ENCODE results near the gene WDFY4.

Gene WDFY4

DNA sequence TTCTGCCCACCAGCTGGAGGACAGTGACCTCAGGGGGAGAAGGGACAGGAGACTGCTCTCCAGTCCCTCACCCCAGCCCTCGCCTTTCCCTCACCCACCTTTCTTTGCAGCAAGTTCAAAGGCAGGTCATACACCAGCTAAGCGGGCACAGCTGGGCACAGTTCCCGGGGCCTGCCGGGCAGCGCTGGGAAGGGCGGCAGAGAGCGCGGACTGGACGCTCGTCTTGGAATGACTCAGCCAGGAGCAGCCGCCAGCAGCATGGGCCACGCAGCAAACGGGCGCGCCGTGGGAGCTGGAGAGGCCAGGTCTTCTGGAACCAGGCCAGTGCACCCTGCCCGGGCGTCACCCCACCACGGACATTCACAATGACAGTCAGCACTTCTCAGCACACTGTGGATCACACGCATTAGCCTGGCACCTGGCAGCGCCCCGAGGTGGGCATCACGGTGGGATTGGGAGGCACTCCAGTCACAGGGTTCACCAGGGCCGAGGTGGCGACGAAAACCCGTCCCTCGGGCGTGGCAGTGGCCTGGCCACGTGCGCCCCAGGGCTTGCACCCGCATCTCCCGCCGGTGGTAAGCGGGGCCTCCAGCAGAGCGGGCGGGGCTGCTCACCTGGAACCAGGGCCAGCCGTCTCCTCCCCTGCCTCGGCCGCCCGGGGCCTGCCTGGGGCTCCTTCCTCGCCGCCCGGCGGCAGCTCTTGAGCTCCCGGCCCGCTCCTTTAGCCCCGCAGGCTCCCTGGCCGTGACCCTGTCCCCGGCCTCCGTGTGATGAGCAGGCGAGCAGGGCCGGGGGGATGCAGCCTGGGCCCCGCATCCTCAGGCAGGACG is 29.0 kb upstream of the WDFY4 start:
- DNase-seq (ENCODE audit: low read depth) = no peak

DNA sequence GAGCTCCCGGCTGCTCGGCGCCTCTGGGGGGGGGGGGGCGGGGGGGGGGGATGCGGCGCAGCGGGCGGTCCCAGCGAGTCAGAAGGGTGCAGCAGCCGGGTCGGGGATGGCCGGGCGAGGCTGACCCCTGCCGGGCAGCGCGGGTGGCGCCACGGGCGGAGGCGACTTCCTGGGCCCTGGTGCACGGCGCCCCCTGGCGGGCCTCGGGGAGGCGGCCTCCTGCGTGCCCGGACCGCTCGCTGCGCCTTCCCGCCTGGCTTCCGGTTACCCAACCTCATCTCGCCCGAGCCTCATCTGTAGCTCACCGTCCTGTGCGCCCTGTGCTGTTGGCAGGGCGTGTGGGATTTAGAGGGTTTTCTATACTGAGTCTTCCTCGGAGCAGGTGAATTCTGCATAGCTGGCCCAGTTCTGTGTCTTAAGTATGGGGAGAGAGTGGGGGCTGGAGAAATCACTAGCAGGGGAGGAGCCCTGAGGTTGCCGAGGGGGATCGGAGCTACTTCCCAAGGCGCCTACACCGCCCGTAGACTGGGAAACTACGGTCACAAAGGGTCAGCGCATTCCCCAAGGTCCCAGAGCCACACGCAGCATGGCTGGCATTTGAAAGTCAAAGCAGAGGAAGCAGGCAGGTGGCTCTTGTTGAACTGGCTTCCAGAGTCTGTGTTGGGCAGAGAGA is 28.3 kb upstream of the WDFY4 start:
- peak; percentile 58 for DNase-seq (ENCODE audit: low read depth)

DNA sequence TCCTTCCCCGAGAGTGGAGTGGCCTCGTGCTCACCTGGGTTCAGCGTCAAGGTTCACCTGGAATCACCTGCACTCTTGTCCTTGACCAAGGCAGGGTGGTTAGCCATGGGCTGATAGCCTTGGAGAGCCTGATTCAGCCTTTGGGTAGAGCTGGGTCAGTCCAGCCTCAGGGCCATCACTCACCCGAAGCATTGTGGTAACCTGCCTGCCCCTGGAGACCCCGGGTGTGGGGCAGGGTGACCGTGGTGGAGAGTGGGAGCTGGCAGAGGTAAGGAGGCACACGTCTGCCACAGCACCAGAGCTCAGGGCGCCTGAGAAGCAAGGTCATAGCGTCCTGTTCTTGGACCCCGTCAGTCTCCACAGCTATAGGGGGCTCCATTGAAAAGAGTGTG is 27.8 kb upstream of the WDFY4 start:
- DNase-seq (ENCODE audit: low read depth) = no peak

DNA sequence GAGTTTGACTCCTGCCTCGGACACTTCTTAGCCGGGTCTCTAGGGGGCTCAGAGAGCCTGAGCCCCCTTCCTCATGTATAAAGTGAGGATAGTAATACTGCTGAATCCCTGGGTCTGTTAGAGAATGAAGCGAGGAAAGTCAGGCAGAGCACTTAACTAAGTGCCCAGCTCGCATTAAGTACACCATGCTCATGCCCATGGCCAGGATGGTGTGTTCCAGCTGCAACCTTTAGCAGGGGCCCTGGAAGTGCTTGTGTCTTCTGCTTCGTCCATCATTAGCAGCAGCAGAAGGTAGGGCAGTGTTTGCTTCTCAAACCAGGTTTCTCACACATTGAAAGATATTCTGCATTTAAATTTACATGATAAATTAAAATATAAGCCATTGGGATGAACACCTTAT is 27.3 kb upstream of the WDFY4 start:
- no peak for DNase-seq (ENCODE audit: low read depth)

DNA sequence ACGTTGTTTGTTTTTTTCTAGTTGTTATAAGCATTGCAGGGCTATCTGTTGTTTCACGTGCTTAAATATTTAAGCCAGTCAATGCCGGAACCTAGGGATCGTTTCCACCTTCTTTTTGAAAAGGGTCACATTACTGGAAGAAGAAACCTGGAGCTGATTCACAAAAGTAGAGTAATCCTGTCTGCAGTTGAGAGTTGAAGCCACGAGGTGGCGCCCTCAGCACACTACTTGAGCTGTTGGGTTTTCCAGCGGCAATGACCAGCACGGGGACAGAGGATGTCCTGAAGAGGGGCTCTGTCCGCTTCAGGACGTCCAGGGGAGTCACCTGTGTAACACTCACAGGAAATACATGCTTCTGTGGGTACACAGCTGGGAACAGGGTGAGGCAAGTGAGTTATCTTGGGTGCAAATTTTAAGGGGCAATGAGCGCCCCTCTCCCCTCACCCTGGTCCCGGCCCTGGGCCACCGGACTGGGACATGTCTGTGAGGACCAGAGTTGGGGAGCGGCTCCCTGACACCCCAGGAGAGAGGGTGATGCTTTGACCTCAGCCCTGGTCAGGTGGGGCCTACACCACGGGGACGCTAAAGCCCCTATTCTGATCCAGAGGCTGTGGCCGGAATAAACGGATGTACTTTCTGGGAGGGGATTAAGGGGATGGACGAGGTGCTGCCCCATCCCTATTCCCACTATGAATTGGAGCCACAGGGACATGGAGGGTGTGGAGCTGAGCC is 26.3 kb upstream of the WDFY4 start:
- peak; percentile 35 for DNase-seq (ENCODE audit: low read depth)

DNA sequence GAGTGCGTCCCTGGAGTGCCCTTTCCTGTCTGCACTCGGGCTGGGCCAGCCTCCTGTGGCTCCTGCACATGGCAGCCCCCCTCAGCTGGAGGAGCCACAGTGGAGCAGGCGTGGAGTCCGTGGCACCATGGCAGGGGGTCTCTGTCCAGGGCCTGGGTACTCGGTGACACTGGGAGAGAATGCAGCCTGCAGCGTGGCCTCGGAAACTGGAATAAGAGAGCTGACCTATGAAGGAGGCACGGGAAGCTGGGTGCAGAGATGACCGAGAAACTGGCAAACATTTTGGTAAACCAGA is 25.8 kb upstream of the WDFY4 start:
- no peak for DNase-seq (ENCODE audit: low read depth)

DNA sequence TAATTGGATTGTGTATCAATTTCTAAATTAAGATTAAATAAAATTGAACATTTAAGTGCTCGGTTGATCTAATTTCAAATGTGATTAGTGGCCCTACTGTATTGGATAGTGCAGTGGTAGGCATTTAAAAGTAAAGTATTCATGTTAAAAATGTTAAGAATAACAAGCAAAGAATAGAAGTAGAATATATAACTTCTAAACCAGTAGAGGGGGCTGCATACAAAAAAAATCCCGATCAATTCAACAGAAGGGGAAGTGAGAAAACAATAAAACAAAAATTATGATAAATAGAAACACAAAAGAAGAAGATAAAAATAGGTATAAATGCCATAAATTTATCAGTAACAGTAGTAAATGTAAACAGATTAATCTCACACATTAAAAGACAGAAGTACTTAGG is 24.9 kb upstream of the WDFY4 start:
- DNase-seq (ENCODE audit: low read depth) = no peak

DNA sequence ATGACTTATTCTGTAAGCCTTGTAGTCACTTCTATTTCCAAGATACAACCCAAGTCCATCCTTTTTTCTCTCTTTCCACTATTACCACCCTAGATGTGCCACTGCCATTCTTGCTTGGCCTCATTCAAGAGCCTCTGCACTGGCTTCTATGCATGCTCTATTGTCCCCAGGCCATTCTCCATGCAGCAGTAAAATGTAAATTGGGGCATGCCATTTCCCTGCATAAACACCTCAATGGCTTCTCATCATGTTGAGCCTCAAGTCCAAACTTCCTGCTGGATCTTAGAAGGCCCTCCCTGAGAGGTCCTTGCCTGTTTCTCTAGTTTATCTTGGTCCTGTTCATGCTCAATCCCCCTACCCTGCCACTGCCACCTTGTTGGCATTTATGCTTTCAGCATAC is 23.2 kb upstream of the WDFY4 start:
- no peak for DNase-seq (ENCODE audit: low read depth)

DNA sequence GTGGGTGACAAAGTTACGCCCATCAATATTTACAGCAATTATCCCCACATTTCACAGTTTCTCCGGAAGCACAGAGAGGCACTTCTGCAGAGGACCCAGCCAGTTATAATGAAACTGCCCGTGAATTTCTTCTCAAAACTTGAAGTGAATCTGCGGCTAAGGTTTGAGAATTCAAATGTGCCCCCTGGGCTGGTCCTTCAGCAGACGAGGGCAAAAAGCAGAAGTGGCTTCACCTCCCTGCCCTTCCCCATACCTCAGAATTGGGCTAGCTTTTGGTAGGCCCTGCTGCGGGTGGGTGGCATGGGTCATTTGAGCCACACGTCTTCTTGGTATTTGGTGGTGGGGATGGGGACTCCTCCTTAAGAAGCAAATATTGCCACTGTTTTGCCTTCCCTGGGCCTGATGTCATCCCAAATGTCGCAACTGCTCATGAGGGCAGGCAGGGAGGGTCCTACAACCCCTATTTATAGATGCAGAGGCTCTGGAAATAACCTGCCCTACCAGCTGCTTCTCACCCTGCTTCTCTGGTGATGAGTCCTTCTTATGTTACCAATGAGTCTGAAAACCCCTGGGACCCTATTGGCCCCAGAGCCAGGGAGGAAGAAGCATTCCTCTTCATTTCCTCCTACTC is 16.6 kb upstream of the WDFY4 start:
- no peak for DNase-seq (ENCODE audit: low read depth)

DNA sequence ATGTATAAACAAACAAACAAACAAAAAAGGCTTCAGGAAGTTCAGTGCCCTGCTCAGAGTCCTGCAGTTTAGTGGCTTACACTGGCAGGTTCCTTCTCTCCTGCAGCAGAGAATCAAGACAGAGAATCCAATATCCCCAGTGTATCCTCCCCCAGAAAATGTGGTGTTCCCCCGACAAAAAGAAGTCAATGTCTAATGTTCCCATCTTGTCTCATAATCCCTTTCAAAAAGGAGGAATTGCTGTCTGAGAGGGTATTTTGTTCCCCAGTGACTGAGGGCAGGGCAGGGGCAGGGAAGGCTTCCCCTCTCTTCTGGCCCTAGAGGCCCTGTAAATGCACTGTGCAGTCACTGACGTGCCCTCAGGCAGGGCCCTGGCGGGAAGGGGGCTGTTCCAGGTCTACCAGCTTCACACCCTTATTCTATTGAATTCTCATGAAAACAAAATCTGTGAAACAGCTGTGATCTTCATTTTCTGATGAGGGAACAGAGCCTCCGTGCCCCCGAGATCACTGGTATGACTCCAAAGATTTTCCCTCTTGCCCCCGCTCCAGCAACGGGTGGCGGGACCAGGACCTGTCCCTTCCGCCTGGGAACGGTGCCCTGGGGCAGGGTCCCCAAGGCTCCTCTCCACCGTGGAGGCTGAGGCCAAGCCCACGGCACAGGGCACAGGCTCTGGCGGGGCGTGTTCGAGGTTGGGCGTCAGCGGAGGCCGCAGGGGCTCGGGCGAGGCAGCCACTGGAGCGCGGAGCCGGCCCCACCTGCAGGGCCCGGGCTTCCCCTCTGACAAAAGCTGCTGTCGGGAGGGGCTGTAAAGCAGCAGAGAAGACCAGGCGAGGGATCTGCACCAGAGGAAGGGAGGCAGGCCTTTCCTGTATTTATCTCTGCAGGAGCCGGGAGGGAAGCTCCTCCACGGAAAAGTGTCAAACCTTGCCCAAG is 13.4 kb upstream of the WDFY4 start:
- DNase-seq (ENCODE audit: low read depth) = no peak

DNA sequence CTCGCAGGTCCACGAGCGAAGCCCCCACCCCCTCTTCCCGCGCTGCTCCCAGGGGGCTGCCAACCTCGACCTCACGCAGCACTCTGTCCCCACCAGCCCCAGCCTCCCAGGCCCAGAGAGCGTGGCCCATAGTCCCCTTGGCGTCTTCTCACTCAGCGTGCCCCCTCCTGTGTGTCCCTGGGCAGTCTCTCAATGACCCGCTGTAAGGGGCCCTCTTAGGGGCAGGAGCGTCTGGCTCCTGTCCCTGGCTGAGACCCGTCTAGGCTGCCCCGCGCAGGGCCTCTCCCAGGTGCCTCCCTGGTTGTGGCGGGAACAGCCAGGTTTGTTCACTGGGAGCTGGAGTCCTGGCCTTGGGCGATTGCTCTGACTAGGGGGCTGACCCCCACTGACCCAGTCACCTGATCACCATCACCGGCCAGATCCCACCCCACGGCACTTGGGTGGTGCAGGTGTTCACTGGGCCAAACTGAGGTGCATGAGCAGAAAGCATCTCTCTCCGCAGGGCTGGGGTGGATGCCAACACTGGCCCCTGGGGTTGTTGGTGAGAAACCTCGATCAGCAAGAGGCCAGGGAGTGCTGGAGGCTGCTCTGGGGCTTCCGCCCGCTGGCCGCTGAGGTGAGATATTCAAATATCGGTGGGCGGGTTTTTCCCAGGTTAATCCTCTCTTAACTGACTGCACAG is 12.6 kb upstream of the WDFY4 start:
- DNase-seq (ENCODE audit: low read depth) = no peak

DNA sequence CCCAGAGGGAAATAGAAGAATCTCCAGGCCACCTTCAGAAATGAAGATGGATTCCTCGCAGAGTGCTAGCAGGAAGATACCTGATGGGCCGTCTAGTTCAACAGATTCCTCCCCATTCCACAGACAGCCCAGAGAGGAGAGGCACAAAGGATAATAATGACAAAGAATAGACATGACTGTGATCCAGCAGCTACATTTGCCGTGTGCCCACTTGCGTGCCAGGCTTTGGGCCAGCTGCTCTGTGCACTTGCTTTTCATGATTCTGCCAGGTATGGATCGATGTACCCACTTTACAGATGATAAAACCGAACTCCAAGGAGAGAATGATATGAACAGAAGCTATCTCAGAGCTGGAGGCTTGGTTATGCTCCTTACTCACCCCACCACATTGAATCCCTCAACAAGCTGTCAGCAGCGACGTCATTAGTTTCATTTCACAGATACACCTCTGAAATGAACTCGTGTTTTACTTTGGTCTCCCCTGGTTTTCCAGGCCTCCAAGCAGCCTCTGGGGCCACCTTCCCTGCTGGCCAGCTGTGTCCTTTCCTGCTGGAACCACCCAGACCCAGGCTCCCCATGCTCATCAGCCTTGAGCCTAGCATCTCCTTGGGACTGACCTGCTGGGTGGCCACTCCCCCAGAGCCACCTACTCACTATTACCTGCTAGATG is 11.9 kb upstream of the WDFY4 start:
- DNase-seq (ENCODE audit: low read depth) = no peak

DNA sequence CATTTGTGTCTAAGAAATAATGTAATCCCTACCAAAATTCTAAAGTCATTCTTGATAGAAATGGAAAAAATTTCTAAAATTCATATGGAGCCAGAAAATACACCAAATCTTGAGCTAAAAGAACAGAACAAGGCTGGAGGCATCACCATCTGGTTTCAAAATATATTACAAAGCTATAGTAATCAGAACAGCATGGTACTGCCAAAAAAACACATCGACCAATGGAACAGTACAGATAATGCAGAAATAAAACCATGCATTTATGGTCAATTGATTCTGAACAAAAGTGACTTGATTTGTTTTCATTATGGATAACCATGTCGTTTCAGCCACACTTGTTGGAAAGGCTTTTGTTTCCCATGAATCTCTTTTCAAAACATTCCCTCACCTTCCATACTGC is 7.0 kb upstream of the WDFY4 start:
- DNase-seq (ENCODE audit: low read depth) = no peak

DNA sequence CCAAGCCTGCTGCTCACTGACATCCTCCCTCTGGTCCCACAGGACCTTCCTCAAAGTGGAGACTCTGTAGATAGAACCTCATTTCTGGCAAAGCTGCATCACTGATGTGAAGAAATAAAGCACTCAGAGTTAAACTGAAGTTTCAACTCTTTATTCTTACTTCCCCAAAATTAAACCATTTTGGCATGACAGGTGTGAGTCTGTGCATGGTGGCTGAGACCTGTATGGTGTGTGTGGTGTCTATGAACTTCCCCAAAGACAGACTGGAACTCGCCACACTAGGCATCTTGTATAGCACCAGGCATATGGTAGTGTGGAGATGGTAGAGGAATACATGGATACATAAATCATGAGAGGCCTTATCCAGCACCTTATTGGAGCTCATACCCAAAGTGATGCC is 6.6 kb upstream of the WDFY4 start:
- DNase-seq (ENCODE audit: low read depth) = no peak

DNA sequence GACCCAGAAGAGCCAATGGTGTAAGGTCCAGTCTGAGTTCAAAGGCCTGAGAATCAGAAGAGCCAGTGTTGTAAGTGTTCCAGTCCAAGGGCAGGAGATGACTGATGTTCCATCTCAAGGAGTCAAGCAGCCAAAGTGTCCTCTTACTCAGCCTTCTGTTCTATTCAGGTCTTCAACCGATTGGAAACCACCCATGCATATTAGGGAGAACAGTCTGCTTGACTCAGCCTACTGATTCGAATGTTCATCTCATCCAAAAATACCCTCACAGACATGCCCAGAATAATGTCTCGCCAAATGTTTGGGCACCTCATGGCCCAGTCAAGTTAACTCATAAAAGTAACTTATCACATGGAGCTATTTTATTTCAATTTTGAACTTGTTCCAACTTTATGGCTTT is 2.9 kb upstream of the WDFY4 start:
- no peak for DNase-seq (ENCODE audit: low read depth)

DNA sequence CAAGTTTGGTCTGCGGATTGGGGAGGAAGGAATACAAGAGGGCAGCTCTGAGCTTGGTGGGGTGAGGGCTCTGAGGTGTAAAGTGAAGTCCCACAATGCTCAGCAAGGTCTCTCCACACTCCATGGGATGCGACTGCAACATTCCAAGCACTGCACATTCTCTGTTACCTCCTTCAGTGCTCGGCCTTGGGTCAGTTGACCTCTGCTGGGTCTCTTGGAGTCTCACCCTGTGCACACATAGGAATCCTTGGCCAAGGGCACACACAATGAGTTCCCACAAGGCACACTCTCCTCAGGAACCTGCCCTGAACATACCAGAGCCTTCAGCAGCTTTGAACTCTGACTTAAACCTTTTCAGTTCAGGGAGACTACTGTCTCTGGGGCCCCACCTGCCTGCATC is 2.4 kb upstream of the WDFY4 start:
- no peak for DNase-seq (ENCODE audit: low read depth)

DNA sequence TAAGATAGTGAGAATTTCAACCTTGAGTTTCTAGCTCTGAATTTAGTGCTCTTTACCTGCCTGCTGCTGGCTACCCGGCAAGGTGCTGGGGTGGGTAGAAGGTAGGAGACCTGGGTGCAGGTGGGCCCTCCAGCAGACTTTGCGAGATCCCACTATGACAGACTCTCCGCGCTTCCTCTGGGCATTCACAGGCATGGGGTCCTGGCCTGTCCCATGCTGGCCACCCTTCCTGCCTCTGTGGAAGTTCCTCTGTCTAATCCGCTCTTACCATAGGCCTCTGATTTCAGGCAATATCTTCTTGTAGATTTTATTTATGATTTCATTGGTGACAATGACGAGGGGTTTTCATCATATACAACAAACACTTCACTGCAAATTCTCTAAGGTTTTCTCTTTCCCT is 1.2 kb upstream of the WDFY4 start:
- no peak for DNase-seq (ENCODE audit: low read depth)

DNA sequence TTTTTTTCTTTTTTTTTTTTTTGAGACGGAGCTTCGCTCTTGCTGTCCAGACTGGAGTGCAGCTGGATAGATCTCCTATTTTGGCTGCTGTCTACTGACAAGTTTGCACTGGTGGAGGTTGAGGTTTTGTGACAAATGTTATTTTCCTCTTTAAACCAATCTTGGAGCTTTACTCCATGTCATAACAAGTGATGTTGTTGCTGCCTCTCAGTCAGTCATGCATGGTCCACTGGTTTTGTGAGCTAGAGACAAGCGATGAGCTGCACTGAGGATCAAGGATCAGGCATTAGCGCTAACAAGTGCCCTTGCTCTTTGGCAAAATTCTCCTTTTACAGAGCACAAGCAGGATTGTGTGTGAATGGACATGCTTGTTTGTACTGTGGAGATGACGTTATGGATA is 805 bp upstream of the WDFY4 start:
- no peak for DNase-seq (ENCODE audit: low read depth)

DNA sequence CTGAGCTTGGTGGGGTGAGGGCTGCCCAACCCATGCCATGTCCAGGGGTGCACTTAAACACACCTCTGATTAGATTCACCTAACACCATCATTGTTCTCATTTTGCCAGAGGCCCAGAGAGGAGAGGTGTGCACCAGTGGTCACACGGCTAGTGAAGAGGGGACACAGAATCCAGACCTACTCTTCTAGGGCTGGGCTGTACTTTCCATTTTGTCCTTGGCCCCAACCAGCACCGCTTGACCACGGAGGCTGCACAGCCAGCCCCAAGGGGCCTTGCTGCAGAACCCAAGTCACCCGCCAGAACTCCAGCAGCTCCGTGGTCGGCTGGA is 246 bp upstream of the WDFY4 start:
- no peak for DNase-seq (ENCODE audit: low read depth)

DNA sequence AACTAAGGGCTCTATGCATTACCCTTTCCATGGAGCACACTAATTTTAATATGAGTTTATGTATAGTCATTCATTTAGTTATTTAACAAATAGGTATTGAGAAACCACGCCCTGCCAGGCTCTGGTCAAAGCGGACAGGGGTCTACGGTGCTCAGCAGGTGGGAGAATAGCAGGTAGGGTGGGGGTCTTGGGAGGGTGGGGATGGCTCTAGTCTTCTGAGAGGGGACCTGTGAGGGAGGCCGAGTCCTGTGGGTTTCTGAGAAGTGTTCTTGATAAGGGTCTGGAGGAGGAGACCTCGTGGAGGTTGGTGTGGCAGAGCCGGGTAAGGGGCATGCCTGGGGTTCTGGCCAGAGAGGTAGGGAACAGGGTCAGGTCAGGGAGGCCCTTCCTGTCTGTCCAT is 1.1 kb downstream of the WDFY4 start:
- DNase-seq (ENCODE audit: low read depth) = no peak

Data from stimulated activated CD8-positive, alpha-beta memory T cell treated with anti-CD3 and anti-CD28 coated beads, Interleukin-15, amount 100 ng/mL, for 1 hour (primary cell).